HepG2 (cell line): ENCODE data around the gene GIMAP8. TPM values are rescaled to one million over a fixed set of nuclear protein-coding genes. Genes with fewer than 3 reads are reported as not detected.

Source experiments
- CEBPB ChIP-seq: IDR thresholded peaks from 2 replicates; pipeline ENCODE4 v1.6.1; 2011; ENCODE audit warnings: low read depth, low read length, improper control_type of control experiment, borderline replicate concordance
- HDAC2 ChIP-seq: sonication (generic); formaldehyde crosslinking; IDR thresholded peaks from 2 replicates; pipeline ENCODE4 v1.4.0; 2020; ENCODE audit warnings: missing genetic modification reagents
- KLF12 ChIP-seq: sonication (generic); formaldehyde crosslinking; IDR thresholded peaks from 2 replicates; pipeline ENCODE4 v1.4.0; 2020; ENCODE audit warnings: missing genetic modification reagents, borderline replicate concordance
- PCBP1 ChIP-seq: fragments of 200-400 bp; formaldehyde crosslinking; IDR thresholded peaks from 2 replicates; pipeline ENCODE4 v1.6.1; 2017; ENCODE audit warnings: mild to moderate bottlenecking, low read depth, low read length, borderline replicate concordance
- PHF21A ChIP-seq: sonication (generic); formaldehyde crosslinking; IDR thresholded peaks from 2 replicates; pipeline ENCODE4 v1.5.0; 2020; ENCODE audit warnings: mild to moderate bottlenecking, missing genetic modification reagents
- POLR2G ChIP-seq: fragments of 200-400 bp; formaldehyde crosslinking; IDR thresholded peaks from 2 replicates; pipeline ENCODE4 v1.6.1; 2018; ENCODE audit warnings: mild to moderate bottlenecking, low read depth, low read length, moderate library complexity
- SIN3A ChIP-seq: IDR thresholded peaks from 2 replicates; pipeline ENCODE4 v1.6.1; 2011; ENCODE audit warnings: low read depth, mild to moderate bottlenecking, control low read depth, low read length, borderline replicate concordance
- TBX3 ChIP-seq: fragments of 450-650 bp; IDR thresholded peaks from 2 replicates; pipeline ENCODE4 v1.6.1; 2017; ENCODE audit warnings: antibody characterized with exemption, mild to moderate bottlenecking, inconsistent platforms, borderline replicate concordance
- THAP11 ChIP-seq: IDR thresholded peaks from 2 replicates; pipeline ENCODE4 v1.6.1; 2016; ENCODE audit warnings: missing biosample characterization, missing genetic modification reagents
- ZNF329 ChIP-seq: sonication (generic); formaldehyde crosslinking; IDR thresholded peaks from 2 replicates; pipeline ENCODE4 v1.9.0; 2021; ENCODE audit warnings: low read depth, mild to moderate bottlenecking, missing genetic modification reagents
- ZNF747 ChIP-seq: sonication (generic); formaldehyde crosslinking; IDR thresholded peaks from 2 replicates; pipeline ENCODE4 v1.8.1; 2023; ENCODE audit warnings: missing genetic modification reagents, mild to moderate bottlenecking, borderline replicate concordance
- polyA plus RNA-seq, 8 experiments: library from polyadenylated mRNA; depleted of rRNA in 3 of 8; stranded (reverse) in 7 of 8; unstranded in 1 of 8; fragments of >200 nt; fragmentation: Illumina TruSeq in 4 of 8; extraction: Trizol in 4 of 8; gene quantifications; 2 replicates each; pipeline versions ENCODE4 v1.2.1 to v1.2.3, GENCODE V29; 2011 to 2016; ENCODE audit warnings: low read depth in 4 of 8, missing spikeins in 1 of 8, mixed read lengths in 1 of 8; ENCODE audit not compliant: insufficient read depth in 1 of 8
- total RNA-seq, 5 experiments: library from RNA; depleted of rRNA; stranded (reverse); fragments of >200 nt; fragmentation: Illumina TruSeq; extraction: Trizol; gene quantifications; 2 replicates each; pipeline ENCODE4 v1.2.3, GENCODE V29; 2016; ENCODE audit warnings: low read depth in 1 of 5
- TF ChIP-seq, protein P1 (sequence below): sonication (generic); formaldehyde crosslinking; IDR thresholded peaks from 2 replicates; pipeline ENCODE4 v1.4.0; 2020; ENCODE audit warnings: missing genetic modification reagents, borderline replicate concordance

The GIMAP8 gene
- total and polyA plus RNA-seq, 2 of the 13 experiments (the other 11 are each of a cell fraction or from before 2014, with no cell fraction given), result not detected

- TF ChIP-seq, protein P1, sequence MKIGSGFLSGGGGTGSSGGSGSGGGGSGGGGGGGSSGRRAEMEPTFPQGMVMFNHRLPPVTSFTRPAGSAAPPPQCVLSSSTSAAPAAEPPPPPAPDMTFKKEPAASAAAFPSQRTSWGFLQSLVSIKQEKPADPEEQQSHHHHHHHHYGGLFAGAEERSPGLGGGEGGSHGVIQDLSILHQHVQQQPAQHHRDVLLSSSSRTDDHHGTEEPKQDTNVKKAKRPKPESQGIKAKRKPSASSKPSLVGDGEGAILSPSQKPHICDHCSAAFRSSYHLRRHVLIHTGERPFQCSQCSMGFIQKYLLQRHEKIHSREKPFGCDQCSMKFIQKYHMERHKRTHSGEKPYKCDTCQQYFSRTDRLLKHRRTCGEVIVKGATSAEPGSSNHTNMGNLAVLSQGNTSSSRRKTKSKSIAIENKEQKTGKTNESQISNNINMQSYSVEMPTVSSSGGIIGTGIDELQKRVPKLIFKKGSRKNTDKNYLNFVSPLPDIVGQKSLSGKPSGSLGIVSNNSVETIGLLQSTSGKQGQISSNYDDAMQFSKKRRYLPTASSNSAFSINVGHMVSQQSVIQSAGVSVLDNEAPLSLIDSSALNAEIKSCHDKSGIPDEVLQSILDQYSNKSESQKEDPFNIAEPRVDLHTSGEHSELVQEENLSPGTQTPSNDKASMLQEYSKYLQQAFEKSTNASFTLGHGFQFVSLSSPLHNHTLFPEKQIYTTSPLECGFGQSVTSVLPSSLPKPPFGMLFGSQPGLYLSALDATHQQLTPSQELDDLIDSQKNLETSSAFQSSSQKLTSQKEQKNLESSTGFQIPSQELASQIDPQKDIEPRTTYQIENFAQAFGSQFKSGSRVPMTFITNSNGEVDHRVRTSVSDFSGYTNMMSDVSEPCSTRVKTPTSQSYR, result no peak
- no peak for TF ChIP-seq KLF12 (CRISPR knock-in tag)
- TF ChIP-seq TBX3, result no peak
- TF ChIP-seq HDAC2 (CRISPR knock-in tag), result no peak
- TF ChIP-seq CEBPB, result no peak
- no peak for TF ChIP-seq PHF21A
- TF ChIP-seq POLR2G, result no peak
- TF ChIP-seq ZNF747 (CRISPR knock-in tag), result no peak
- no peak for TF ChIP-seq THAP11 (CRISPR knock-in tag)
- TF ChIP-seq PCBP1, result no peak
- no peak for TF ChIP-seq ZNF329 (CRISPR knock-in tag)
- TF ChIP-seq SIN3A, result no peak
Observed at GRCh38 chr7:150479023-150479716, 28.7 kb downstream of the GIMAP8 start (continued).
